Keratinocyte (primary cell): ENCODE data around the gene CCDC127.

Experiments used
- EZH2 ChIP-seq: IDR thresholded peaks from one replicate; pipeline ENCODE4 v1.6.1; 2012; ENCODE audit warnings: inconsistent platforms, mild to moderate bottlenecking, low read length, moderate library complexity
- TF ChIP-seq, protein P1 (sequence below), 3 experiments: IDR thresholded peaks in 1 of 3; conservative IDR thresholded peaks in 1 of 3; optimal IDR thresholded peaks in 1 of 3; 2 replicates in 2 of 3; 3 replicates in 1 of 3; pipeline versions ENCODE3 to v1.5.1; 2011; ENCODE audit warnings: low read length in 3 of 3, mild to moderate bottlenecking in 3 of 3, moderate library complexity in 2 of 3, control low read depth in 1 of 3, inconsistent platforms in 1 of 3; ENCODE audit not compliant: insufficient read depth in 2 of 3; ENCODE audit errors: extremely low read depth in 1 of 3

DNA sequence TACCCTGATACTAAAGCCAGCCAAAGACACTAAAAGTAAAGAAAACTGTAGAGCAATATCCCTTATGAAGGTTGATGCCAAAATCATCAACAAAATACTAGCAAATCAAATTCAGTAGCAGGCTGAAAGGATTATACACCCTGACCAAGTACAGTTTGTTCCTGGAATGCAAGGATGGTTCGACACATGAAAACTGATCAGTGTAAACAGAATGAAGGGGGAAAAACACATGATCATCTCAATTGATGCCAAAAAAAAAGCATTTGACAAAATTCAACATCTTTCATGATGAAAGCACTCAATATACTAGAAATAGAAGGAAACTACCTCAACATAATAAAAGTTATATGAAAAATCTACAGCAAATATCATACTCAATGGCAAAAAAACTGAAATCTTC is 70.2 kb downstream of the CCDC127 start:
- TF ChIP-seq, protein P1, sequence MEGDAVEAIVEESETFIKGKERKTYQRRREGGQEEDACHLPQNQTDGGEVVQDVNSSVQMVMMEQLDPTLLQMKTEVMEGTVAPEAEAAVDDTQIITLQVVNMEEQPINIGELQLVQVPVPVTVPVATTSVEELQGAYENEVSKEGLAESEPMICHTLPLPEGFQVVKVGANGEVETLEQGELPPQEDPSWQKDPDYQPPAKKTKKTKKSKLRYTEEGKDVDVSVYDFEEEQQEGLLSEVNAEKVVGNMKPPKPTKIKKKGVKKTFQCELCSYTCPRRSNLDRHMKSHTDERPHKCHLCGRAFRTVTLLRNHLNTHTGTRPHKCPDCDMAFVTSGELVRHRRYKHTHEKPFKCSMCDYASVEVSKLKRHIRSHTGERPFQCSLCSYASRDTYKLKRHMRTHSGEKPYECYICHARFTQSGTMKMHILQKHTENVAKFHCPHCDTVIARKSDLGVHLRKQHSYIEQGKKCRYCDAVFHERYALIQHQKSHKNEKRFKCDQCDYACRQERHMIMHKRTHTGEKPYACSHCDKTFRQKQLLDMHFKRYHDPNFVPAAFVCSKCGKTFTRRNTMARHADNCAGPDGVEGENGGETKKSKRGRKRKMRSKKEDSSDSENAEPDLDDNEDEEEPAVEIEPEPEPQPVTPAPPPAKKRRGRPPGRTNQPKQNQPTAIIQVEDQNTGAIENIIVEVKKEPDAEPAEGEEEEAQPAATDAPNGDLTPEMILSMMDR (optimal IDR thresholded peaks at IDR 0.05 in 1 of 3, IDR thresholded peaks at IDR 0.05 in 1 of 3, conservative IDR thresholded peaks at IDR 0.05 in 1 of 3; ENCODE audit: extremely low read depth in 1 of 3, insufficient read depth in 2 of 3, low read length in 3 of 3): no peak
- TF ChIP-seq EZH2: no peak
